ENCODE measurements around the gene TTC28.

TTC28 gene

DNA sequence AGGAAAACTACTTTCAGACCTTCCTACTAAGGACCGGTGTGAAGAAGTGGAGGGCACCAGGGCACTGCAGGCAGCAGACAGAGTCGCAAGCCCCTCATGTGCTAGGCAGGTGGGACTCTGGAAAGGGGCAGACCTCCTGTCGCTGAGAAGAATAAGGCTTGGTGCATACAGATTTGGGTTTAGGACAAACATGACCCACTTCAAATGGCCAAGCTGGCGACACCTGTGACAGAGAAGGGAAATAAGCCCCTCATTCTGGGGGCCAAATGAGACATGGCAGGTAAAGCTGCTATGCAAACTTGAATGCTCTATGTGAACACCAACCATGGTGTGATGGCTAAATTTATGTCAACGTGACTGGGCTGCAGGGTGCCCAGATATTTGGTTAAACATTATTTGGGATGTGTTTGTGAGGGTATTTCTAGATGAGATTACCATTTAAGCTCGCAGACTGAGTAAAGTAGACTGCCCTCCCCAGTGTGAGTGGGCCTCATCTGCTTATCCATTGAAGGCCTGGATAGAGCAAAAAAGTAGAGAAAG, 648.2 kb downstream of the TTC28 start:
- DNase-seq: no peak

DNA sequence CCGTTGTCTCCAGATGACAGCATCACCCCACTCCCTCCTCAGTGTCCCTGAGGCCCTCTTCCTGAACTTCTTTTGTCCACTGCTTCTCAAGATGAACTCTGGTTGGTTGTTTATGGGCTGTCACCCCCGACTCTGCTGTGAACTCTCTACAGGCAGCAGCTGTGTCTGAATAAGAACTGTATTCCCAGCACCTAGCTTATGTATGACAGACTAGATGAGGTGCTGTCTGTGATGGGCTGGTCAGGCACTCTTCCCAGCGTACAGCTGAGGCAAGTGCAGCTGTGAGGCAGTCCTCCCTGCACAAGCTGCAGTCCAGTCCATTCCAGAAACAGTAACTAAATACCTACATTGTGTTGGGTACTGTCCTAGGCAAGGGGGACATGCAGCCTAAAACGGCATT, 649.2 kb downstream of the TTC28 start:
- no peak for DNase-seq

DNA sequence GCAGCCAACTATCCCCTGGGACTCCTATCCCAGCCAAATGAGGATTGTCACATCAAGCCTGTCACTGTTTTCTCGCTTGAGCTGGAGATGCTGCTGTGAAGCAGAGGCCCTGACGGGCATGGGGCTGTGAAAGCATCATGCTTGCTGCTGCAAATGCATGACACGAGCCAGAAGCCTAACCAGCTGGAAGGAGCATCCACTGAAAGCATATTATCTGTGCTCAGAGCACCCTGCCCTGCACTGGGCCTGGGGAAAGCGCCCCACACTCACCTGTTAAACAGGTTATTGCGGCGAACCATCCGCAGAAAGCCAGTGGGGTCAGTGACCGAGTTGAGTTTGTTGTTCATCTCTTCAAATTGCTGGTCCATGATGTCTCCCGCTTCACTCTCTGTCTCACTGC, 649.7 kb downstream of the TTC28 start:
- no peak for DNase-seq

DNA sequence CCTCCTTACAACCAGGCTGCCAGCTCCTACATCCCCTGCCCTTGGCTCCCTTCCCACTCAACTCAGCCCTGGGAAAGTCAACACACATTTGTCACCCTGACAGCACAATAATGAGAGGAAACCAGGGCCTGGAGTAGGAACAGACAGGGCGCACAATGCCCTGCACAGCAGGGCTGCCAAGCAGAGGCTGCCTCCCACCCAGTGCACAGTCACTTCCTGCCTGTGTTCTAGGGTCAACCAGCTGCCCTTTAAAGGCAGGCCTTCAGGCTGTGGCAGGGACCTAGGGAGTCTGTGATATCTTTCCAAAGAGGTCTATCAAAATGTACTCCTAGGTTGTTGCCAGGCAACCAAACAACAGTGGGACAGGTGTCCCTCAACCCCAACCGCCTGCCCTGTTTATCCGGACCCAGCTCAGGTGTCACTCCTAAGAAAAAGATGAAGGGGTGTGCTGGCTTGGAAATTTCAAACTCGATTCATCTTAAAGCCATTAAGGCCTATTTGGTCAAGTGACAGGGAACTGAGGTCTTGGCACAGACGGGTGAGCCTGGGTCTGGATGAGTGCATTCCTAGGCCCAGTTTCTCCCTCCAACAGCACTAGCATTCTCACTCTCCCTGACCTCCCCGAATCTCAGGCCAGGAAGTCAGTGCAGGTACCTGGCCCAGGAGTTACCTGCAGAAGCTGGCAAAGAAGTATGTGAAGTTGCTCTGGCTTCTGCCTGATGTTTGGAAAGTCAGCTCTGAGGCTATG, 650.3 kb downstream of the TTC28 start:
- no peak for DNase-seq

DNA sequence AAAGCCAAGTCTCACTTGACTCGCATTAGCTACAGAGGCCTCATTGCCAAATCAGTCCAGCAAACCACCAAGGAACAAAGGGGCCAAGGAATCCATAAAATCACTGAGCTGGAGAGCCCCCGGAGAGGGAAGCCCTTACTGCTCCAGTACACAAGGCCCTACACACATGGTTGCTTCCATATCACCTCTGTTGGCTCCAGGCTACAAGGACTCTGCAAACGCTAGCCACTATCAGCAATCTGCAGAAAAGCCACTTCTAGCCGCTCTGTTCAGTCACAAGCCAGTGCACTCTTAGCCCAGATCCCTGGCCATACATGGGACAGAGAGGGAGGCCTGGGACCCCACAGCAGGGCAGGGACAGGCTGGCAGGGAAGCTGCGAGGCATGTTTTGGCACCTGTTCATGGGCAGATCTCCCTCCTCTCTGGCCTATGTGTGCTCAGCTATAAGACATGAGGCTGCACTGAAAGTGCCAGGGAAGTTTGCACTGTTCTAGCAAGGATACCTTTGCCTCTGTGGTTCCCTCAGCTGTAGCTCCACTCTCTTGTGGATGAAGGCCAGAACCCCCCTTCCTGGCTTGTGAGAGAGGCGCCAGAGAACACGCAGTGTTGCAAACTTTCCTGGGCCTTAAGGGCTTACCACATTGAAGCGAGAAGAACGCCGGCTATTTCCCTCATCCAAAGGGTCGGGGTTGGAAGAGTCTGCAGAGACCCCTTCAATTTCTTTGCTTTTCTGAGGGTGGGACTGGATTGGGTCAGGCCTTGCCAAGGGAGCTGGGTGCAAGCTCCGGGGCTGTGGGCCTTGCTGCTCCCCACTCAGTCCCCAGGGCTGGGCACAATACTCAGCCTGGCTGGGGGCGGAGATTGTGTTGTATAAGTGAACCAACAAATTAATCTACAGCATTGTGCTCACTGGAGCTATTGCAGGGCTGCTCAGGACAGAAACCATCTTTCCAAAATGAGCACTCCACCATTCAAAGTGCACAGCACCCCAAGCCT, 651.9 kb downstream of the TTC28 start:
- no peak for DNase-seq

DNA sequence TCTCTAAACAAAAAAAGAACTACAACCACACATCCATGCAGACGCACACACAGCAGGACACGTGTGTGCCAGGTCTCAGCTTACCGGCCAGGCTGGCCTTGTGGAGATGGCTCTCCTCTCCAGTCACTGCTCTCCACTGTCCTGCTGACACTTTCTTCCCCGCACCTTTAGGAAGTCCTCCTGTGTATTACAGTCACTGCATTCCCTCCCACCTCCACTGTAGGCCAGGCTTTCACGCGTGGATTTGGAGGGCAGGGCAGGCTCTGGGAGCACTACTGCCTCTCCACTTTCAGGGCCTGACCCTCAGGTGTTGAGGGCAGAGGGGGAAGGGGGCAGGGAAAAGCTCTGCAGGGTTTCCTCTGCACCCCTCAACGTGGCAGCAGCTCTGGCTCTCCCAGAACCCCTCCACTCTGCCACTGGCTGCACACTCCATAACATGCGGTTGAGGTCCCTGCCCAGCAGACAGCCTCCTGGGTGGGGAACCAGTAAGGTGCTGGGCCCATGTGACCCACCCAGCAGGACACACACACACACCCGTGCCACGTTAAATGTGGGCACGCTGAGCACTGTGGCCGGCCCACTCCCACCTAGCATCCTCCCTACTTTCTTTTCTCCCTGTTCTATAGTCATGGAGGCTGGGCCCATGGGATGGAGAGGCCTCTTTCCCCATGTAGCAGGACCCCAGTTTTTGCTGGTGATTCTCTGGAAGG, 653.6 kb downstream of the TTC28 start:
- DNase-seq: no peak

DNA sequence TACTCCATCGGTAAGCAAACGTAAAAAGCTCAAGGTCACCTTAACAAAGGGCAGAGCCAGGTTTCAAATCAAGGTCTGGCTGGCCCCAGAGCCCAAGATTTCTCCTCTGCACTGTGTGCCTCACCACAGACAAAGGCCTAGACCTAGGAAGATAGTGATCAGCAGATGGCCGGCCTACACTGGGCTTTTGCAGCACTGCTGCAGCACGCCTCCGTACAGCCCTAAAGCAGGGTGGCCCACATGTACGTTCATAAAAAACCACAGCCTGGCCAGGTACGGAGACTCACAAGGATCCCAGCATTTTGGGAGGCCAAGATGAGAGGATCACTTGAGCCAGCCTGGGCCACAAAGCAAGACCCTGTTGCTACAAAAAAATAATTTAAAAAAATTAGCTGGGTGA, 654.3 kb downstream of the TTC28 start:
- DNase-seq: no peak

DNA sequence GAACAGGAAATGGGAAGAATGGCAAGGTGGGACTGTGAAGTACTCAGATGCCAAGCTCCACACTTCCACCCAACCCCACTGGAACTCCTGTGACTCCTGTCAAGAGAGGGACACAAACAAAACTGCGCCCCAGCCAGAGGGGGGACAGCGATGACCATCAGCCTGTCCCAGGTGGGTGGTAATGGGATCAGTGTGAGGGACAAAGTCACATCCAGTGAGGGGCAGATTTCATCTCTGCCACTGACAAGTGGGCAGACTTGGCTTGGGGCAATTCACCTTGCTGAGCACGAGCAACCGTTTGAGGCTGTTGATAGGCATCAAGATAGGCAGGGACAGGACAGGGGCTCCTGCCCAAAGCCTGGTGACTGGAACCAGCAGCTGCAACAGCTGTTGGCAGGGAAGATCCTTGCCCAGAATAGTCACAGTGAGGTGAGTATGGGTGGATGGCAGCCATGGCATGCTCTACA, 655.2 kb downstream of the TTC28 start:
- DNase-seq: no peak

DNA sequence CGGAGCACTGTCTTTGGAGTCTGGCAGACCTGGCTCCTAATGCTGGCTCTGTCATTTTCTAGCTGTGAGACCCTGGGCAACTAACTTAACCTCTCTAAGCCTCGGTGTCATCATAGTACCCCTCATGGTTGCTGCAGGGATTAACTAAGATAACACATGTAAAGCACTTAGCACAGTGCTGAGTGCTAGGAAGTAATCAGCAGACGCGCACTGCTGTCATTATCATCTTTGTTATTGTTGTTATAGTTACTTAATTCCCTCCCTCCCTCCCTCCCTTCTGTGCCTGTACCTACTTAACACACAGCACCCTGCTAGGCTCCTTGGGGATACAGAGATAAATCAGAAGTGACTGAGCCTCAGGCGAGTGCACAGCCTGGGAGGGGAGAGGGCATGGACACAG, 655.9 kb downstream of the TTC28 start:
- no peak for DNase-seq

DNA sequence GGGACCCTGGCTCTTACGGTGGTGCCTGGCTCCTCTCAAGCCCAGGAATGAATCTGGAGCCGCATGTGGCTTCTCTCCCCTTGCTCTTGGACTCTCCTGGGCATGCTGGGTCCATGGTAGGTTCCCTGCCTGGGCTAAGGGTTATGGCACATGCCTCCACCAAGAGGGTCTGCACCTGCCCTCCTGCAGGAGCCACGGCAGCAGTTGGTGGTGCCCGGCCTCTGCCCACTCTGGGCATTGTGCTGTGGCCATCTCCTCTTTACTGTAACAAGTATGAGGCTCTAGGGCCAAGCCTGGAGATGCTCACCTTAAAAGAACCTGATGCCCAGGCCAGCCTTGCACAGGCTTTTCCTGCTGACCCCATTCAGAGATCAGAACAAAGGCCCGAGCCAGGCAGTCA, 656.6 kb downstream of the TTC28 start:
- DNase-seq: no peak

DNA sequence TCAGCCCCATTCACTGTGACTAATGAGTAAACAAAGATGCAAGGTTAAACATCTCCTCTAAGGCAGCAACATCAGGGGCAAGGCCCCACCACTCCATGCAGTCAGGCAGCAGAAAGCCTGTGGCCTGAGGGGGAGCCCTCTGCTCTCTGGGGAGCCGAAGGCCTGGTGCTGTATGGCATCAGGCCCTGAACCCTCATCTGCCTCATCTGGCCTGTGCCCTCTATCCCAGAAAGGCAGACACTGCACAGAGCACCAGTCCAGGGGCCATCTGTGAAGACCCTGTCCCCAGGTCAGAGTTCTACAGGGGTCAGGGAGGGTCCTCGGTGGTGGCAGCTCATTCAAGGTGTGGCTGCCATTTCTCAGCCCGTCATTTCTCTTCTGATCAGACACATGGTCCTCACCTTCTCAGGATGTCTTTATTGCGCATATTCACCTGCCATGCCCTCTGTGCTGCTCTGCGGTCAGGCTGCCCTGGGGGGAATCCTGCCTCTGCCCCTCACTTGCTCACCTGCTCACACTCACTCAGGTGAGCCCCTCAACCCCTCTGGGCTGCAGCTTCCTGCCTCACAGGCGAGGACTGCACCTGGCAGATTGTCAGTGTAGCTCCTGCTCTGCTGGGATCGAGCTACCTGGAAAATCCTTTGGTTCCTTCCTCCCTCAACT, 657.5 kb downstream of the TTC28 start:
- no peak for DNase-seq

DNA sequence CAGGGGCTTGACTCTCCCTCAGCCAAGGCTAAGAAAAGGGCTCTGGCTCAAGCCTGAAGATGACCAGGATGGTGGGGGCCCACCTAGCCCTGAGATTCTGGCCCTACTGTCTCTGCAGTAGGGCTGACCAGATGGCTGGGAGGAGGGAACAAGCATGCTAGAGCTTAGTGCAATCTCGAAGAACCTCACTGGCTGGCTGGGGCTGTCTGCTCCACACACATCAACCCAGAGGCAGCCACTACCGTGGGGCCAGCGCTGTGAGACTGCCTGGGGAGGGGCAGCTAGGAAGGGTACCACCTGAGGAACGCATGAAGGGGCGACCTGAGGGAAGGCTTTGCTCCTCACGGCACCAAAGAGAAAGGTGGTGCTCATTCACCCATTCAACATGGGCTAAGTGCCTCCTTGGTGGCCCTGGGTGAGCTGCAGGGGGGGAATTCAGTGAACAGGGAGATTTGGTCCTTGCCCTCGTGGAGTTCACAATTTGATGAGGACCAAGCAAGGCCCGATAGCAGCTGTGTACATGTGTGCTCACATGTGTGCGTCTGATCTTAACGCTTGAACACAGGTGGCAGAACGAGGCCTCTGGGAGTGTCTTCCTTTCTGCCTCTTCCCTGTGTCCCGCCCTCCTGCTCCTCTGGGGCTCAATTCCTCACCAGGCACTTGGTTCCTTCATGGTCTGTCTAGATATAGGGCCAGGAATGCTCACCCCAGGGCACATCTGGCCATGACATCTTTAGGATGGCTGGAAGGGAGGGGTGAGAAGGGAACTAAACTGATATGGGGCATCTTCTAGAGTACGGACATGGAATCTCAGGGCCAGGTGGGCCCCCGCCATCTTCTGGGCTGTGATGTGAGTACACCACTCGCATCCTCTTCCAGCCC, 658.3 kb downstream of the TTC28 start:
- DNase-seq: no peak

DNA sequence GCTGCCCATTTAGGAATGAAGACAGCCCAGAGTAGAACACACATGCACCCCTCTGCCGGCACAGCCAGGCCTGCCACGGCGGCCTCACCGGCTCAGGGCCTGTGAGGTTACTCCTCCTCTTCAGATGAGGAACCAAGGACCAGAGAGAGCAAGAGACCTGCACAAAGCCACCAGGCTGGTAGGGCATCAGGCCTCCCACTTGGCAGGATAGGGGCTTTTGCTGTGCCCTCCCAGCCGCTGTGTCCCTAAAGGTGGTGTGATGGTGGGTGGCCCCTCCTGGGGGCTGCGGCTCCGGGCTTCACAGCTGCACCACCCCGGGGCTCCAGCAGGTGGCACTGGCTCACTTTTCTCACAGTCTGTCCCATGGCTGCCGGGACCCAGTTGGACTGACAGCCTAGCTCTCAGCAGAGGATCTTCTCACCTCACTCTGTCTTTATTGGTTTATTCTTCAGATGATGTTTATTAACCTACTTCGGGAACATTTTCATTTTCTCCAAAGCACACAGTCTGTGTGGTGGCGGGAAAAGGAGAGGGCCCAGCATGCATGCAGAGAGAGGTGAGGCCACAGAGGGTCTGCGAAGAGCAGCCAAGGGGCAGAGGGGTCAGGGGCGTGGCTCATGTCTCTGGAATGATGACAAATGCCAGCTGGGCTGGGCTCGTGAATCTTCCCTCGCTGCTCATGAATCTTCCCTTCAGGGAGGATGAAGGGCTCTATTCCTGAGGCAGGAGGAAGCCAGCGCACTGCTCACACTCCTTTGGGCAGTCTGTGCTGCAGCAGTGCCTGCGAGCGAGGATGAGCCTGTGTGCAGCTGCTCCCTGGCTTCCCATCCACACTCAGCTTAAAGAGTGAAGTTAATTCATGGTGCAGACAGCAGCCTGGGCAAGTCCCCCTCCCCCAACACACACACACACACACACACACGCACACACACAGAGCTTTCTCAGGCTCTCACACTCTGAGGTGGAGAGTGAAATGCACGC, 659.5 kb downstream of the TTC28 start:
- peak; percentile 67 for DNase-seq

DNA sequence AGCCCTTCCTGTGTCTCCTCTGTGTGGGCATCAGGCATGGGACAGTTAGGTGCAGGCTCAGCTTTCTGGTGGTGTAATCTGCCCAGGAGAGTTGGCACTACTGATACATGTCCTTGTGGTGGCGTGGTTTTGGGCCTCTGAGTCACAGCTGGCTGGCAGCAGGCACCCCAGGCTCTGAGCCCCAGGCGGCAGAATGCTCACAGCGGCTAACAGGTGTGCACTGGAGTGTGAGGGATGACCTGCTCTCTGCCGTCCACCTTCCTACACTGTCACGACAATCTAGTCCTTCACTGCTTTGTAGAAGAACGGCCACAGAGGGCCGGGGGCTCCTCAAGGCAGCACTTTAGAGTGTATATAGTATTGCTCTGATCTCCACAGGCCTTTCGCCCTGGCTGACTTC, 660.3 kb downstream of the TTC28 start:
- no peak for DNase-seq

DNA sequence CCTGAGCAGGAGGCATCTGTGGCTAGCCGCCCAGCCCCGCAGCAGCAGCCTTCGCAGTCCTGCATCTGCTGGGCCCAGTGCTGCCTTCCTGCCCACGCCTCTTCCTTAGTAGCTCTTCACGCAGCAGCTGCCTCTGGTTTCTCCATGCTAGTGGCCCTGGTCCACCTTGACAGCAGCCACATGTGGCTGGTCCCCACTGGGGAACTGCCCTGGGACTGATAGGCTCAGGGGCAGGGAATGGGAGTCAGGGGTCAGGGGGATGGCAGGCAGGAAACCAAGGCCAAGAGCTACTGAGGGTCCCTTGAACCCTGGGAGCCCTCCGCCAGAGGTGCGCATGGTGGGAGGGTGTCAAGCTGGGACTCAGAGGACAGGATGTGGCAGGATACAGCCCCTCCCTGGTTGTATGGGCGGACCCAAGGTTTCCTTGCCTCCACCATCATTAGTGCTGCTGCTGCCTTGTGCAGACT, 661.1 kb downstream of the TTC28 start:
- DNase-seq: no peak

DNA sequence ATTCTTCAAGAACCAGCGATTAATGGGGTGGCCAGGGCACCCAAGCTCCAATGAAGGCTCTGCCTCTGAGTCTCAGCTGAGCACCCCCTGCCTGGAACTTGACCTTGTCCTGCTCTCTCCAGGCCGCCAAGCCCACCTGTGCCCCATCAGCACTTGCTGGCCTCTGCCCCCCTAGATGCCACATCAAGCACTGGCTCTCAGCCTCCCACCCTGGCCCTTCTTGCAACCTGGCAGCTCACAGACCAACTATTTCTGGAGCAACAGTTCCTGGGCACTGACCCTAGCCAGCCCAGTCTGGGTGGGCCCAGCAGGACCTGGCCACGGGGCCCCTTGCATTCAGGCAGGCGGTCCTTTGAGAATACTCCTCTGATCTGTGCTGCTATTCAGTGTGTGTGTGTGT, 661.8 kb downstream of the TTC28 start:
- DNase-seq: no peak

DNA sequence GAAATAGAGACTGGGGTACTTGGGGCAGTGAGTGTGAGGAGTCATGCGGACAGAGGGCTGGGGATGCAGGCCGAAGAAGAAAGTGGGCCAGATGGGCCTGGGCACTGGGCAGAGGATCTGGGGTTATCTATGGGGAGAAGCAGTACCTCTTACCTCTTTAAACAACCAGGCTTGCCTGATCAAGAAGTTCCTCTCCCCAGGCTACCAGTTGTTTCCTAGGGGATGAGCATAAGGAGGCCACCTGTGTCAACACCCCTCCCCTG, 662.2 kb downstream of the TTC28 start:
- DNase-seq: no peak

DNA sequence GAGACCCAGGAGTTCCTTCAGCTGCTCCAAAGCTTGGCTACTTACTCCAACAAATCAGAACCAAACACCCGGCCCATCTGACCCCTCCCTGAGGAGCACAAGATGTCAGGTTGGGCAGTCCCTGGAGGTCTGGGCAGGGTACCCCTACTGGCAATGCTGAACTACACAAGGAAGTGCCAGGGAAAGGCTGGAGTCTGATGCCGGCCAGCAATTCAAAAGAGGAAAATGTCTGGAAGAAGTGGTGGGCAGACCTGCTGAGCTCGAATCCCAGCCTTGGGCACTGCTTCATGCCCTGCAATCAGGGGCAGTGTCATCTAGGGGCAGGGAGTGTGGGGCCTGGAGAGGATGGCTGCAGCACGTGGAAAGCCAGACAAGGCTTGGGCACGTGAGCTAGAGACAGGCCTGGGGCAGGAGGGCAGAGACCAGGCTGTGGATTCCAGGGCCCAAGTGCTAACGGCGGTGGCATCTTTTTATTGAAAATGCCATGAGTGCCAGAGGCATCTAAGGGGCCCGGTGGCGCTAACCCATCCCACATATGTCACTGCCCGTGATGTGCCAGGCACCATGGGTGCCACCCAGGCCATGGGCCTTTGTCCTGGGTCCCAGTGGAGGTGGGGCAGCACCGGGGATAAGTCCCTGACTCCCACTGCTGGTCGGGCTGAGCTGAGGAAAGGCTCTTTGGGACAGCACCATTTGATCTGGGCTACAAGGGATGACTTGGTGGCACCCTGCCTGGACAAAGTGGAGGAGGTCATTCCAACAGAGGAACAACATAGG, 662.7 kb downstream of the TTC28 start:
- no peak for DNase-seq
